H9 (cell line): Measurements from ENCODE around the gene ADGRL2. TPM values are rescaled to one million over a fixed set of nuclear protein-coding genes. Genes with fewer than 3 reads are reported as not detected.

Experiments
- DNase-seq: peaks from one replicate; pipeline ENCODE4 v3.0.0-alpha.2; 2017
- H2AFZ ChIP-seq: one replicate; pipeline ENCODE4 v1.6.1; 2013; ENCODE audit warnings: mild to moderate bottlenecking, low read length, control low read depth, moderate library complexity
- H2AK5ac ChIP-seq: 2 replicates; pipeline ENCODE4 v1.6.1; 2013; ENCODE audit warnings: low read length, control low read depth, mixed read lengths; ENCODE audit not compliant: insufficient read length
- H2BK120ac ChIP-seq: one replicate; pipeline ENCODE4 v1.6.1; 2013; ENCODE audit warnings: low read depth, mild to moderate bottlenecking, low read length, control low read depth, inconsistent platforms; ENCODE audit not compliant: poor library complexity, severe bottlenecking
- H2BK12ac ChIP-seq: 2 replicates; pipeline ENCODE4 v1.6.1; 2013; ENCODE audit warnings: low read length, control low read depth, mixed read lengths, low read depth; ENCODE audit not compliant: insufficient read length
- H2BK15ac ChIP-seq: 2 replicates; pipeline ENCODE4 v1.6.1; 2013; ENCODE audit warnings: low read depth, low read length, control low read depth
- H2BK20ac ChIP-seq: one replicate; pipeline ENCODE4 v1.6.1; 2013; ENCODE audit warnings: low read depth, mild to moderate bottlenecking, low read length, control low read depth, inconsistent platforms; ENCODE audit not compliant: poor library complexity, severe bottlenecking
- H2BK5ac ChIP-seq: 2 replicates; pipeline ENCODE4 v1.6.1; 2013; ENCODE audit warnings: low read length, control low read depth, mixed read lengths; ENCODE audit not compliant: insufficient read length
- H3K14ac ChIP-seq: 2 replicates; pipeline ENCODE4 v1.6.1; 2013; ENCODE audit warnings: low read length, control low read depth; ENCODE audit not compliant: insufficient read depth
- H3K18ac ChIP-seq: 2 replicates; pipeline ENCODE4 v1.6.1; 2013; ENCODE audit warnings: low read depth, mild to moderate bottlenecking, mixed read lengths, low read length, control low read depth; ENCODE audit not compliant: insufficient read length
- H3K23ac ChIP-seq: 2 replicates; pipeline ENCODE4 v1.6.1; 2013; ENCODE audit warnings: low read length, control low read depth, mixed read lengths, low read depth; ENCODE audit not compliant: insufficient read length
- H3K23me2 ChIP-seq: 2 replicates; pipeline ENCODE4 v1.6.1; 2013; ENCODE audit warnings: low read depth, mild to moderate bottlenecking, mixed read lengths, low read length, control low read depth; ENCODE audit not compliant: insufficient read length, poor library complexity, severe bottlenecking
- H3K27ac ChIP-seq: 2 replicates; pipeline ENCODE4 v1.5.1; 2013; ENCODE audit warnings: low read length, control low read depth, mixed read lengths, low read depth; ENCODE audit not compliant: insufficient read length
- H3K27me3 ChIP-seq: 2 replicates; pipeline ENCODE4 v1.6.1; 2013; ENCODE audit warnings: low read length, control low read depth, inconsistent platforms; ENCODE audit not compliant: insufficient read depth
- H3K4ac ChIP-seq: 2 replicates; pipeline ENCODE4 v1.6.1; 2013; ENCODE audit warnings: low read depth, mild to moderate bottlenecking, control low read depth, inconsistent platforms, low read length, moderate library complexity
- H3K4me1 ChIP-seq: 2 replicates; pipeline ENCODE4 v1.6.1; 2013; ENCODE audit warnings: low read length, control low read depth, inconsistent platforms; ENCODE audit not compliant: insufficient read depth
- H3K4me2 ChIP-seq: 2 replicates; pipeline ENCODE4 v1.6.1; 2013; ENCODE audit warnings: low read length, control low read depth, mixed read lengths; ENCODE audit not compliant: insufficient read length, insufficient read depth
- H3K56ac ChIP-seq: 2 replicates; pipeline ENCODE4 v1.6.1; 2013; ENCODE audit warnings: low read depth, mild to moderate bottlenecking, mixed read lengths, low read length, control low read depth; ENCODE audit not compliant: insufficient read length
- H3K79me1 ChIP-seq: 2 replicates; pipeline ENCODE4 v1.6.1; 2013; ENCODE audit warnings: low read depth, mild to moderate bottlenecking, moderate library complexity, low read length, control low read depth, inconsistent platforms; ENCODE audit not compliant: insufficient read depth, poor library complexity, severe bottlenecking
- H3K79me2 ChIP-seq: 2 replicates; pipeline ENCODE4 v1.6.1; 2013; ENCODE audit warnings: low read length, control low read depth, inconsistent platforms; ENCODE audit not compliant: insufficient read depth
- H3K9ac ChIP-seq: 2 replicates; pipeline ENCODE4 v1.6.1; 2013; ENCODE audit warnings: low read length, control low read depth, mixed read lengths; ENCODE audit not compliant: insufficient read length; ENCODE audit errors: extremely low read depth
- H3K9me3 ChIP-seq: one replicate; pipeline ENCODE4 v1.6.1; 2013; ENCODE audit warnings: low read depth, low read length, inconsistent platforms; ENCODE audit not compliant: control insufficient read depth
- H3T11ph ChIP-seq: one replicate; pipeline ENCODE4 v1.6.1; 2013; ENCODE audit warnings: mild to moderate bottlenecking, low read length, control low read depth, inconsistent platforms
- H4K20me1 ChIP-seq: one replicate; pipeline ENCODE4 v1.6.1; 2013; ENCODE audit not compliant: control insufficient read depth, insufficient read length, insufficient read depth
- H4K5ac ChIP-seq: 2 replicates; pipeline ENCODE4 v1.6.1; 2013; ENCODE audit warnings: low read depth, mild to moderate bottlenecking, mixed read lengths, low read length, control low read depth; ENCODE audit not compliant: insufficient read length
- H4K8ac ChIP-seq: replicated peaks from 2 replicates; pipeline ENCODE4 v1.6.1; 2013; ENCODE audit warnings: low read length, control low read depth, mixed read lengths, low read depth; ENCODE audit not compliant: insufficient read length
- H4K91ac ChIP-seq: 2 replicates; pipeline ENCODE4 v1.6.1; 2013; ENCODE audit warnings: low read depth, mild to moderate bottlenecking, moderate library complexity, mixed read lengths, low read length, control low read depth; ENCODE audit not compliant: insufficient read length
- H3K27ac Mint-ChIP-seq, 3 experiments: 2 replicates in 2 of 3; 3 replicates in 1 of 3; pipeline ENCODE4 v1.8.0; 2020 to 2021; ENCODE audit warnings: mixed read lengths in 3 of 3, mild to moderate bottlenecking in 1 of 3, moderate library complexity in 1 of 3
- H3K27me3 Mint-ChIP-seq: 2 replicates; pipeline ENCODE4 v1.8.0; 2021; ENCODE audit warnings: low read depth, mild to moderate bottlenecking, moderate library complexity, mixed read lengths
- H3K36me3 Mint-ChIP-seq, 3 experiments: 2 replicates in 2 of 3; 3 replicates in 1 of 3; pipeline ENCODE4 v1.8.0; 2020 to 2021; ENCODE audit warnings: low read depth in 3 of 3, mixed read lengths in 3 of 3; ENCODE audit not compliant: insufficient read depth in 1 of 3
- H3K4me1 Mint-ChIP-seq, 2 experiments: 2 replicates each; pipeline ENCODE4 v1.8.0; 2020; ENCODE audit warnings: mixed read lengths in 2 of 2
- H3K4me3 Mint-ChIP-seq, 2 experiments: 2 replicates in 1 of 2; 3 replicates in 1 of 2; pipeline ENCODE4 v1.8.0; 2020 to 2021; ENCODE audit warnings: mild to moderate bottlenecking in 2 of 2, mixed read lengths in 2 of 2, moderate library complexity in 1 of 2
- H3K9me3 Mint-ChIP-seq, 2 experiments: 2 replicates in 1 of 2; 3 replicates in 1 of 2; pipeline ENCODE4 v1.8.0; 2020; ENCODE audit warnings: mild to moderate bottlenecking in 2 of 2, mixed read lengths in 2 of 2, moderate library complexity in 1 of 2
- CTCF ChIP-seq: fragments of 200-600 bp; sonication (generic); conservative IDR thresholded peaks from 3 replicates; pipeline ENCODE4 v1.8.0; 2021; ENCODE audit warnings: antibody characterized with exemption, mild to moderate bottlenecking
- WGBS: extraction: QIAGEN DNeasy Blood & Tissue Kit; methylation state at CpG from one replicate; pipeline ENCODE4 v1.1.7; 2013; ENCODE audit warnings: missing lambda C conversion rate, low lambda C conversion rate, mixed read lengths; ENCODE audit not compliant: insufficient read length; ENCODE audit errors: extremely low coverage; 5-methylcytosine and 5-hydroxymethylcytosine counted together
- total RNA-seq: library from RNA; stranded (reverse); gene quantifications from 2 replicates; pipeline ENCODE4 v1.2.1, GENCODE V29; 2021

The ADGRL2 gene
- total RNA-seq, 1 experiment from 2014 or later: 119 TPM

- Histone ChIP-seq H2BK120ac (no peak overlapping the region), H3K27ac (no peak overlapping the region), H3K79me1 (no peaks in the 10 kb centered on the region), H4K5ac (no peak overlapping the region), H3K9ac (no peak overlapping the region), H3K27me3 (no peaks in the 10 kb centered on the region), H2AFZ (no peak overlapping the region), H4K91ac (no peak overlapping the region), H3K56ac (no peak overlapping the region), H2BK12ac (no peak overlapping the region), H4K8ac (no peak overlapping the region), H3K9me3 (no peaks in the 10 kb centered on the region), H3K4me2 (no peak overlapping the region), H2BK5ac (no peak overlapping the region), H2BK20ac (no peak overlapping the region), H3K14ac (no peak overlapping the region), H4K20me1 (no peaks in the 10 kb centered on the region), H3K79me2 (no peaks in the 10 kb centered on the region; the same call in 1 of the 2 replicates), H3K23ac (no peak overlapping the region), H3K4ac (no peak overlapping the region), H2AK5ac (no peak overlapping the region), H2BK15ac (no peak overlapping the region), H3K4me1 (no peaks in the 10 kb centered on the region; the same call in 1 of the 2 replicates), H3K23me2 (no peaks in the 10 kb centered on the region), H3K18ac (no peak overlapping the region), H3T11ph (no peak overlapping the region)
- no peak overlapping the region for H3K4me3 Mint-ChIP-seq
- H3K9me3 Mint-ChIP-seq: no peaks in the 10 kb centered on the region
- DNase-seq: no peak
- no peaks in the 10 kb centered on the region for H3K27me3 Mint-ChIP-seq
- no CpG with 5 or more reads among the region's 2 CpGs for WGBS
- peak overlapping the region in 1 of 3 experiments; percentile 18; a peak in 2 of 7 replicates for H3K27ac Mint-ChIP-seq
- peaks cover 3 to 12% of the 10 kb centered on the region in 2 experiments; a peak in 3 of 4 replicates for H3K4me1 Mint-ChIP-seq
- no peak for TF ChIP-seq CTCF
- peaks cover 0 to 4% (median 2%) of the 10 kb centered on the region in 3 experiments; a peak in 3 of 7 replicates for H3K36me3 Mint-ChIP-seq
Measured at GRCh38 chr1:81937791-81938450, 137.2 kb downstream of the ADGRL2 start.
